ENCODE results near the gene TPK1. TPM values are rescaled to one million over a fixed set of nuclear protein-coding genes. Genes with fewer than 3 reads are reported as not detected.

Gene TPK1
- total RNA-seq, 1 experiment from 2014 or later: 3.3 TPM

GRCh38 chr7:144791488-144791887 lies 44.4 kb downstream of the TPK1 start:
- DNase-seq (ENCODE audit: low read depth, low spot score): no peak
- Histone ChIP-seq H3K9me3 (ENCODE audit: control insufficient read depth, insufficient read depth, low read depth, low read length) (no peaks in the 10 kb centered on the region), H3K36me3 (ENCODE audit: control insufficient read depth, insufficient read depth, low read length) (no peaks in the 10 kb centered on the region), H3K4me3 (ENCODE audit: low read depth in 2 of 2, low read length in 2 of 2) (no peak overlapping the region), H3K27ac (ENCODE audit: low read length) (no peak overlapping the region), H3K4me1 (ENCODE audit: control insufficient read depth, insufficient read depth, low read length) (no peaks in the 10 kb centered on the region), H3K27me3 (ENCODE audit: control insufficient read depth, insufficient read depth, low read length) (no peaks in the 10 kb centered on the region)
- intact Hi-C loops (cut with micrococcal nuclease; ENCODE audit: unreplicated experiment): no loop called here
- no peak for ATAC-seq
- POLR2A ChIA-PET: no interaction called here
- CTCF ChIA-PET: no interaction called here
- no TSS peak for BruUV-seq (replicated peaks)
- in situ Hi-C loops (cut with HindIII; ENCODE audit: low pct_unique_long_range_greater_than_20kb, low sequenced_read_pairs): no loop called here
- TF ChIP-seq SIN3A (IDR thresholded peaks at IDR 0.05; ENCODE audit: borderline replicate concordance, insufficient read depth, low read depth, low read length) (no peak), CTCF (IDR thresholded peaks at IDR 0.05) (no peak), POLR2AphosphoS5 (IDR thresholded peaks at IDR 0.05; ENCODE audit: low read depth, low read length) (no peak), TCF7L2 (IDR thresholded peaks at IDR 0.05; ENCODE audit: low read depth, low read length) (no peak)
- TF ChIP-seq, protein P1, sequence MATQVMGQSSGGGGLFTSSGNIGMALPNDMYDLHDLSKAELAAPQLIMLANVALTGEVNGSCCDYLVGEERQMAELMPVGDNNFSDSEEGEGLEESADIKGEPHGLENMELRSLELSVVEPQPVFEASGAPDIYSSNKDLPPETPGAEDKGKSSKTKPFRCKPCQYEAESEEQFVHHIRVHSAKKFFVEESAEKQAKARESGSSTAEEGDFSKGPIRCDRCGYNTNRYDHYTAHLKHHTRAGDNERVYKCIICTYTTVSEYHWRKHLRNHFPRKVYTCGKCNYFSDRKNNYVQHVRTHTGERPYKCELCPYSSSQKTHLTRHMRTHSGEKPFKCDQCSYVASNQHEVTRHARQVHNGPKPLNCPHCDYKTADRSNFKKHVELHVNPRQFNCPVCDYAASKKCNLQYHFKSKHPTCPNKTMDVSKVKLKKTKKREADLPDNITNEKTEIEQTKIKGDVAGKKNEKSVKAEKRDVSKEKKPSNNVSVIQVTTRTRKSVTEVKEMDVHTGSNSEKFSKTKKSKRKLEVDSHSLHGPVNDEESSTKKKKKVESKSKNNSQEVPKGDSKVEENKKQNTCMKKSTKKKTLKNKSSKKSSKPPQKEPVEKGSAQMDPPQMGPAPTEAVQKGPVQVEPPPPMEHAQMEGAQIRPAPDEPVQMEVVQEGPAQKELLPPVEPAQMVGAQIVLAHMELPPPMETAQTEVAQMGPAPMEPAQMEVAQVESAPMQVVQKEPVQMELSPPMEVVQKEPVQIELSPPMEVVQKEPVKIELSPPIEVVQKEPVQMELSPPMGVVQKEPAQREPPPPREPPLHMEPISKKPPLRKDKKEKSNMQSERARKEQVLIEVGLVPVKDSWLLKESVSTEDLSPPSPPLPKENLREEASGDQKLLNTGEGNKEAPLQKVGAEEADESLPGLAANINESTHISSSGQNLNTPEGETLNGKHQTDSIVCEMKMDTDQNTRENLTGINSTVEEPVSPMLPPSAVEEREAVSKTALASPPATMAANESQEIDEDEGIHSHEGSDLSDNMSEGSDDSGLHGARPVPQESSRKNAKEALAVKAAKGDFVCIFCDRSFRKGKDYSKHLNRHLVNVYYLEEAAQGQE (IDR thresholded peaks at IDR 0.05; ENCODE audit: insufficient read depth in 1 of 2, low read depth in 2 of 2, low read length in 1 of 2): no peak

DNA sequence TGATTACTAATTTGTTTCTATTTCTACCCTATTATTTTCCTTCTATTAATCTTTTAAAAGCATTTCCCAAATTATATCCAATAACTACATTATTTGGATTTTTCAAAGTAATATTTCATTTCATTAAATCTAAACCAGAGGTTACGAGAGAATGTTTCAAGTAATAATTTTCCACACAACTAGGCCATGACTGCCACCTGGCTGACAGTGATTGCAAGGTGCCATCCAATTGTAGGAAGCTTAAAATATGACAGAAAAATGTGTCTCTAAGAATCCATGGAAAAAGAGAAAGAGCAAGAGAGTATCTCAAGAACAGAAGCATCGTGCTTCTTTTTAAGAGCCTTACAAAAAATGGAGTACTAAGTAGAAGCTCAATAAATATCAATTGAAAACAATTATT lies 48.7 kb downstream of the TPK1 start:
- no peak overlapping the region for H3K27ac ChIP-seq (ENCODE audit: low read length)
- intact Hi-C loops (cut with micrococcal nuclease; ENCODE audit: unreplicated experiment): no loop called here
- H3K27me3 ChIP-seq (ENCODE audit: control insufficient read depth, insufficient read depth, low read length): no peaks in the 10 kb centered on the region
- no peaks in the 10 kb centered on the region for H3K4me1 ChIP-seq (ENCODE audit: control insufficient read depth, insufficient read depth, low read length)
- ATAC-seq (no peak), DNase-seq (ENCODE audit: low read depth, low spot score) (no peak)
- BruUV-seq (replicated peaks): no TSS peak
- no peaks in the 10 kb centered on the region for H3K36me3 ChIP-seq (ENCODE audit: control insufficient read depth, insufficient read depth, low read length)
- ChIA-PET CTCF (interaction anchor here (0.6 kb wide), 1 partner anchor 118 kb away, joined by 5 read pairs; no protein-coding TSS in a partner anchor), POLR2A (no interaction called here)
- in situ Hi-C loops (cut with HindIII; ENCODE audit: low pct_unique_long_range_greater_than_20kb, low sequenced_read_pairs): no loop called here
- TF ChIP-seq SIN3A (IDR thresholded peaks at IDR 0.05; ENCODE audit: borderline replicate concordance, insufficient read depth, low read depth, low read length) (no peak), CTCF (IDR thresholded peaks at IDR 0.05) (peak; percentile 27; the same call in 1 of the 2 replicates)
- no peaks in the 10 kb centered on the region for H3K9me3 ChIP-seq (ENCODE audit: control insufficient read depth, insufficient read depth, low read depth, low read length)
- H3K4me3 ChIP-seq (ENCODE audit: low read depth in 2 of 2, low read length in 2 of 2): no peak overlapping the region

Data from Panc1 (cell line).